Measurements from ENCODE around the gene SEPTIN1.
A peak's percentile ranks its signal among the peaks of the same experiment; 100 is the strongest.

The SEPTIN1 gene

GRCh38 chr16:30381291-30382041, 895 bp downstream of the SEPTIN1 start:
- H3K9me3 Mint-ChIP-seq = peaks cover 4% of the 10 kb centered on the region
- H3K4me3 Mint-ChIP-seq = no peak overlapping the region
- H3K27ac Mint-ChIP-seq = peak overlapping the region; percentile 98
- H3K27me3 Mint-ChIP-seq (ENCODE audit: low read depth, poor library complexity) = peaks cover 4% of the 10 kb centered on the region
- peaks cover 9% of the 10 kb centered on the region for H3K36me3 Mint-ChIP-seq (ENCODE audit: low read depth)
- DNase-seq = peak; percentile 53
- peaks cover 60% of the 10 kb centered on the region for H3K4me1 Mint-ChIP-seq
- no peak for TF ChIP-seq CTCF (IDR thresholded peaks at IDR 0.05)

- Mint-ChIP-seq H3K4me1 (peaks cover 64% of the 10 kb centered on the region), H3K9me3 (peaks cover 4% of the 10 kb centered on the region), H3K4me3 (peak overlapping the region; percentile 52), H3K36me3 (ENCODE audit: low read depth) (peaks cover 9% of the 10 kb centered on the region), H3K27ac (peak overlapping the region; percentile 98), H3K27me3 (ENCODE audit: low read depth, poor library complexity) (peaks cover 4% of the 10 kb centered on the region)
- TF ChIP-seq CTCF (IDR thresholded peaks at IDR 0.05) = no peak
- DNase-seq = no peak
Measured at GRCh38 chr16:30380803-30381208, 1.6 kb downstream of the SEPTIN1 start.

GRCh38 chr16:30380072-30380802, 2.1 kb downstream of the SEPTIN1 start:
- no peak for DNase-seq
- peak overlapping the region; percentile 86 for H3K4me3 Mint-ChIP-seq
- no peak for TF ChIP-seq CTCF (IDR thresholded peaks at IDR 0.05)
- H3K4me1 Mint-ChIP-seq = peaks cover 70% of the 10 kb centered on the region
- H3K27ac Mint-ChIP-seq = peak overlapping the region; percentile 98
- H3K27me3 Mint-ChIP-seq (ENCODE audit: low read depth, poor library complexity) = peaks cover 4% of the 10 kb centered on the region
- H3K9me3 Mint-ChIP-seq = no peaks in the 10 kb centered on the region
- H3K36me3 Mint-ChIP-seq (ENCODE audit: low read depth) = peaks cover 5% of the 10 kb centered on the region

- peak overlapping the region; percentile 98 for H3K27ac Mint-ChIP-seq
- H3K4me1 Mint-ChIP-seq = peaks cover 78% of the 10 kb centered on the region
- H3K36me3 Mint-ChIP-seq (ENCODE audit: low read depth) = peaks cover 5% of the 10 kb centered on the region
- TF ChIP-seq CTCF (IDR thresholded peaks at IDR 0.05) = no peak
- H3K27me3 Mint-ChIP-seq (ENCODE audit: low read depth, poor library complexity) = peaks cover 4% of the 10 kb centered on the region
- H3K4me3 Mint-ChIP-seq = peak overlapping the region; percentile 86
- H3K9me3 Mint-ChIP-seq = no peaks in the 10 kb centered on the region
- DNase-seq = no peak
Measured at GRCh38 chr16:30379158-30379783, 3.1 kb downstream of the SEPTIN1 start.

GRCh38 chr16:30378236-30379157, 3.9 kb downstream of the SEPTIN1 start:
- Mint-ChIP-seq H3K27me3 (ENCODE audit: low read depth, poor library complexity) (peaks cover under 1% of the 10 kb centered on the region), H3K4me3 (peak overlapping the region; percentile 86), H3K4me1 (peaks cover 74% of the 10 kb centered on the region), H3K9me3 (no peaks in the 10 kb centered on the region), H3K27ac (peak overlapping the region; percentile 100), H3K36me3 (ENCODE audit: low read depth) (peaks cover 5% of the 10 kb centered on the region)
- TF ChIP-seq CTCF (IDR thresholded peaks at IDR 0.05) = no peak
- peak; percentile 100 for DNase-seq
